Right ventricle myocardium superior (tissue), 1 donor: ENCODE results near the gene PARP15. TPM values are rescaled to one million over a fixed set of nuclear protein-coding genes. Genes with fewer than 3 reads are reported as not detected.
"Not testable (repeated sequence)": the region's sequence is repeated elsewhere in the genome, so short reads cannot be mapped to it uniquely, and the experiment has no call there.

Experiments used
- ATAC-seq: fragments of 200-7000 bp; cut with Tn5 transposase; one replicate; pipeline ENCODE4 v1.9.1; 2020; ENCODE audit warnings: mild to moderate bottlenecking; ENCODE audit not compliant: poor library complexity
- DNase-seq: peaks from one replicate; pipeline ENCODE4 v3.0.0-alpha.2; 2020
- intact Hi-C: fragments of 100-400 bp; cut with DNase I; formaldehyde crosslinking; loops from one replicate; pipeline ENCODE4 v1.11.2; 2022
- total RNA-seq: library from RNA; stranded (reverse); fragmentation: NEBNext Ultra II Directional; extraction: Animal tissue kit (Norgen Biotek cat#: 25700); gene quantifications from one replicate; pipeline ENCODE4 v1.2.1, GENCODE V29; 2021
- donor health status: DM: no; HTN: yes; CAD: no; lungs with severe emphysema.

The PARP15 gene
- total RNA-seq, 1 donor from 2014 or later = 0.40 TPM

DNA sequence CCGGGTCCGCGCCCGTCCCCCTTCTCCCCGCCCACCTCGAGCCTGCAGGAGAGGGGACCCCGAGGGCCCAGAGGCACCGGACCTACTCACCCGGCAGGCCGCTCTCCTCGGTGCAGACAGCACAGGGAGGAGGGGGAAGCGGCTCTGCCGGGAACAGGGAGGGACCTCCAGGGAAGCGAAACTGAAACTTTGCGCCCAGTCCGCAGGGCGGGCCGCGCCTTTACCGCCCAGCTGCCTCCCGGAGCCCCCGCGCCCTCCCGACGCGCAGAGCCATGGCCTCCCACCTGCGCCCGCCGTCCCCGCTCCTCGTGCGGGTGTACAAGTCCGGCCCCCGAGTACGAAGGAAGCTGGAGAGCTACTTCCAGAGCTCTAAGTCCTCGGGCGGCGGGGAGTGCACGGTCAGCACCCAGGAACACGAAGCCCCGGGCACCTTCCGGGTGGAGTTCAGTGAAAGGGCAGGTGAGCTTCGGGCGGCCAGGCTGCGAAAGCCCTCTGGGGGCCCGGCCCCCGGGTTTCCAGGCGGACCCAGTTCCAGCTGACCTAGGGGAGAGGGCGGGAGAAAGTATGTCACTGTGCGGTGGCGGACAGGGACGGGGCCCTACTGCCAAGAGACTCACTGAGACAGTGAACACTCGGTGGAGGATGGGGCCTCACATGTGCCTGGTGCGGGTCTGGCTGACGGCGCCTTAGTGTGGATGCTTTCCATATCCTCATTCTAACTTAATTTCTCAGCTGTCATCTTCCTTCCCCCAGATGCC, 13.1 kb upstream of the PARP15 start, which contains the start of the genes DTX3L and PARP9:
DTX3L (plus strand) TSS at position 184 of the 758 bp plus-strand sequence; CDS start at position 273, 89 bp downstream.
PARP9 (minus strand) TSS at position 146 of the 758 bp plus-strand sequence. CDS start 4,680 bp downstream, outside the sequence.
- intact Hi-C loops = loop anchor here (5.0 kb wide), 1 partner anchor 113 kb away; no protein-coding TSS in a partner anchor
- ATAC-seq (peak; percentile 99), DNase-seq (peak; percentile 91)

DNA sequence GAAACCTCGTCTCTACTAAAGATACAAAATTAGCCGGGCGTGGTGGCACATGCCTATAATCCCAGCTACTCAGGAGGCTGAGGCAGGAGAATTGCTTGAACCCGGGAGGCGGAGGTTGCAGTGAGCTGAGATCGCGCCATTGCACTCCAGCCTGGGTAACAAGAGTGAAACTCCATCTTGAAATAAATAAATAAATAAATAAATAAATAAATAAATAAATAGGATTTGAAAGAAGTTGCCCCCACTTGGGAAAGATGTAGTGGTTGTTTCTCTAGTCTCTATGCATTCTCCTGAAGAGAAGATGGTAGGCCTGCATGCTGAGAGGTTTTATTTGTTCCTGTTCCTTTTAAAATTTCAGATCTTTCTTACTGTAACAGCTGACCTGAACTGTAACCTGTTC, 9.3 kb upstream of the PARP15 start:
- ATAC-seq, intact Hi-C loops, DNase-seq: not testable (repeated sequence)

DNA sequence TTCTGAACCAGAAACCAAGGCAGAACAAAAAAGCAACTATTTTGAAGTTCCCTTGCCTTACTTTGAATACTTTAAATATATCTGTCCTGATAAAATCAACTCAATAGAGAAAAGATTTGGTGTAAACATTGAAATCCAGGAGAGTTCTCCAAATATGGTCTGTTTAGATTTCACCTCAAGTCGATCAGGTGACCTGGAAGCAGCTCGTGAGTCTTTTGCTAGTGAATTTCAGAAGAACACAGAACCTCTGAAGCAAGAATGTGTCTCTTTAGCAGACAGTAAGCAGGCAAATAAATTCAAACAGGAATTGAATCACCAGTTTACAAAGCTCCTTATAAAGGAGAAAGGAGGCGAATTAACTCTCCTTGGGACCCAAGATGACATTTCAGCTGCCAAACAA, 8.7 kb upstream of the PARP15 start:
- DNase-seq = no peak
- no peak for ATAC-seq
- intact Hi-C loops = no loop called here

DNA sequence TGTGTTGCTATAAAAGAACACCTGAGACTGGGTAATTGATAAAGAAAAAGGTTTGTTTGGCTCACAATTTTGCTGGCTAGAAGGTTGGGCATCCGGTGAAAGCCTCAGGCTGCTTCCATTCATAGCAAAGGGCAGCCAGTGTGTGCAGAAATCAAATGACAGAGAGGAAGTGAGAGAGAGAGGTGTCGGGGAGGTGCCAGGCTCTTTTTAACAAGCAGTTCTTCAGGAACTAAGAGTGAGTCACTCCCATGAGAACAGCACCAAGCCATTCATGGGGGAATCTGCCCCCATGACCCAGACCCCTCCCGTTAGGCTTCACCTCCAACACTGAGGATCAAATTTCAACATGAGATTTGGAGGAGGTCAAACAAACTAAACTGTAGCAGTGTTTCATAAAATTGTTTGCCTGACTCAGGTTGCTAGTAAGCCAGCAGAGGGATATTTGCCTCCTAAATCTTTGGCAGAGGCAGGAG, 4.5 kb upstream of the PARP15 start:
- no peak for DNase-seq
- intact Hi-C loops = no loop called here
- no peak for ATAC-seq

DNA sequence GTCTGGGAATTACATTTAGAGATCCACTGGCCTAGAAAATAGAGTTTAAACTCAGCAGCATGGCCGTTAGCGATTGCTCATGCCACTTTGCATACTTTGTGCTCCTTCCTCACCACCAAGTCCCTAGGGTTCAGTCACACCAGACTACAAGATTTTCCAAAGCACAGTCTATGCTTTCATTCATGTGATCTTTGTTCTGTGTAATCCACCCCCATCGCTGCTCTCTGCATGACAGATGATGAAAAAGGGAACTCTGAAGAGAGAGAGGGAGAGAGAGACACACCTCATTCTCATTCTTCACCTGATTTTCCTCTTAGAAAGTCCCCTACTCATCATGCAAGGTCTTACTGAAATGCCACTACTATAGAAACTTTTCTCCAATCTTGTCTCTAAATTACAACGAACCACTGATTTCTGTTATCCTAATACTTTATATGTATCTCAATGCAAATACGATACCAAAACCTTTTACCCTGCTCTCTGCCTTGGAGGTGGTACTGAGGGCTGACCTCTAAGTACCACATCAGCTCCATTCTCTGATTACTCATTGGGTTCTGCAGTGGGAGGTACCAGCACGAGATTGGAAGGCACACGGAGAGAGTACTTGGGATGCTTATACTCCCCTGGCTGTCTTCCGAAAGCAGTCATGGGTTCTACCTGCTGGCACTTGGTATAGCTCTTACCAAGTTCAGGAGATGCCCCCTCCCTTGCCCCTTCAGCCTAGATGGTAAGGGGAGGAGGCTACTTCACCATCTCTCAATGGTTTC, 1.1 kb upstream of the PARP15 start:
- intact Hi-C loops = no loop called here
- no peak for ATAC-seq
- DNase-seq = no peak

DNA sequence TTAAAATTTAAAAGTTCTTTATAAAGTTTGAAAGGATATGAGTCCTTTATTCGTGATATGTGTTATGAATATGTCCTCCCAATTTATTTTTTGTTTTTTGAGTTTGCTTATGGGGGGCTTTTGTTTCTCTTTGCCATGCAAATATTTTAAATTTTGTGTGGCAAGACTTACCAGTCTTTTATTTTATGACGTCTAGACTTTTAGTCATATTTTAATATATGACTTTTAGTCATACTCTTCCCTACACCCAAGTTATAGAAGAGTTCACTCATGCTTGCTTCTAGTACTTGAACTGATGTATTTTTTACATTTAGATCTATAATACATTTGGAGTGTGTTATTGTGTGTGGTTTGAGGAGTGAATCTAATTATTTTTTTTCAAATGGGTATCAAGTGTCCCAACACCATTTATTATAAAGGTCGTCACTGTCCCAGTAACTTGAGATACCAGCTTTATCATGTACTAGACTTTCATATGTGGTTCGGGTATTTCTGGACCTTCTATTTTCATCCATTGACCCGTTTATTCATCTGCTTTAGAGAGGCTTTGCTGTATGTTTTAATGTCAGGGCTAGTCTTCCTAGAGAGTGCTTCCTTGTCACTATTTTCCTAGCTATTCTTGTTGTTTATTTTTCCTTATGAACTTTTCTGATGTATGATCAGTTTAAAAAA, 755 bp downstream of the PARP15 start:
- intact Hi-C loops = no loop called here
- ATAC-seq = no peak
- DNase-seq = no peak

DNA sequence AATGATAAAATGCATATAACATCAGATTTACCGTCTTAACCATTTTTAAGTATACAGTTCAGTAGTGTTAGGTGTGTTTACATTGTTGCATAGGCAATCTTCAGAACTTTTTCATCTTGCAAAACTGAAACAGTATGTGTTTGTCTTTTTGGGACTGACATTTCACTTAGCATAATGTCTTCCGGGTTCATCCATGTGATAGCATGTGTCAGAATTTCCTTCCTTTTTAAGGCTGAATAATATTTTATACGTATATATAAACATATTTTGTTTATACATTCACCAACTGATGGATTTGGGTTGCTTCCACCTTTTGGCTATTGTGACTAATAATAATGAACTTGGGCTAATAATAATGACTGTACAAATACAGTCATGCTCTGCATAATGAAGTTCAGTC, 3.0 kb downstream of the PARP15 start:
- ATAC-seq (no peak), DNase-seq (no peak)
- intact Hi-C loops = no loop called here

DNA sequence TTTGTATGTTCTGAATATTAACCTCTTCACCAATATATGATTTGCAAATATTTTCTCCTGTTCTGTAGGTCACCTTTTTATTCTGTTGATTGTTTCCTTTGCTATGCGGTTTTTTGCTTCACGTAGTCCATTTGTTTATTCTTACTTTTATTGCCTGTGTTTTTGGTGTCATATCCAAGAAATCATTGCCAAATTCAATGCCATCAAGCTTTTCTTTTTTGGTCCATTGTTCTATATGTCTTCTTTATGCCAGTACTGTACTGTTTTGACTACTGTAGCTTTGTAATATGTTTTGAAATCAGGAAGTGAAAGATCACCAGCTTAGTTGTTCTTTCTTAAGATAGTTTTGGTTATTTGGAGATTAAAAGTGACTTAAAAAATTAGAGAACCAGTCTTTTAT, 4.2 kb downstream of the PARP15 start:
- ATAC-seq (no peak), DNase-seq (no peak)
- intact Hi-C loops = no loop called here

DNA sequence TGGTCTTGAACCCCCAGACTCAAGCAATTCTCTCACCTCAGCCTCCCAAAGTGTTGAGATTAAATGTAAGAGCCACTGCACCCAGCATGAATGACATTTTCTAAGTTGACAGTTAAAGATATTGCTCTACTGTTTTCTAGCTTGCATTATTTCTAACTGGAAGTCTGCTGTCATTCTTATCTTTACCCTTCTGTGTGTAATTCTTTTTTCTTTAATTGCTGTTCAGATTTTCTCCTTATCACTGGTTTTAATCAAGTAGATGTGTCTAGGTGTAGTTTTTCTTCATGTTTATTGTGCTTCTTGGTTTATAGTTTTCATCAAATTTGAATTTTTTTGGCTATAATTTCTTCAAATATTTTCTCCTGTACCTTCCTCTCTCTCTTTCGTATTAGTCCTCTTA, 4.9 kb downstream of the PARP15 start:
- no peak for ATAC-seq
- intact Hi-C loops = no loop called here

DNA sequence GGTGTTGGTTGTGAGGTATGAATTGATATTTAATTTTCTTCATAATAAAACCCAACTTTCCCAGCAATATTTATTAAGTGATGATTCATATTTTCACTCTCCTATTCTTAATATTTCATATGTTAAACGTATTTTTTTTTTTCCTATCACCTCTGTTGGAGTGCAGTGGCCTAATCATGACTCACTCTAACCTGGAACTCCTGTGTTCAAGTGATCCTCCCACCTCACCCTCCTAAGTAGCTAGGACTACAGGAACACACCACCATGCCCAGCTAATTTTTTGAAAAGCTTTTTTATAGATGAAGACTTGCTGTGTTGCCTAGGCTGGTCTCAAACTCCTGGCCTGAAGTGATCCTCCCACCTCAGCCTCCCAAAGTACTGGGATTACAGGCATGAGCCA, 8.6 kb downstream of the PARP15 start:
- intact Hi-C loops = no loop called here
- ATAC-seq = no peak
- no peak for DNase-seq

More for the DNA sequence above, 4.9 kb downstream of the PARP15 start:
- no peak for DNase-seq

DNA sequence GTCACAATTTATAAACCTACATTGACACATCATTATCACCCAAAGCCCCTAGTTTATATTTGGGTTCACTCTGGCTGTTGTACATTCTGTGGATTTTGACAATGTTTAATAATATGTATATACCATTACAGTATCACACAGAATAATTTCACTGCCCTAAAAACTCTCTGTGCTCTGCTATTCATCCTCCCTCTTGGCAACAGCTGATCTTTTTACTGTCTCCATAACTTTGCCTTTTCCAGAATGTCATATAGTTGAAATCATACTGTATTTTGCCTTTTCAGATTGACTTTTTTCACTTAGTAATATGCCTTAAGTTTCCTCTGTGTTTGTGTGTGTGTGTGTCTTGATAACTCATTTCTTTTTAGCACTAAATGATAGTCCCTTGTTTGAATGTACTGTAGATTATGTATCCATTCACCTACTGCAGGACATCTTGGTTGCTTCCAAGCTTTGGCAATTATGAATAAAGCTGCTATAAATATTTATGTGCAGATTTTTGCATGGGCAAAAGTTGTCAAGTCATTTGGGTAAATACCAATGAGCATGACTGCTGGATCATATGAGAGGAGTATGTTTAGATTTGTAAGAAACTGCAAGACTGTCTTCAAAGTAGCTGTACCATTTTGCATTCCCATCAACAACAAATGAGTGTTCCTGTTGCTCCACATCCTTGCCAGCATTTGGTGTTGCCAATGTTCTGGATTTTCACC, 9.5 kb downstream of the PARP15 start:
- intact Hi-C loops = no loop called here
- DNase-seq (no peak), ATAC-seq (no peak)

DNA sequence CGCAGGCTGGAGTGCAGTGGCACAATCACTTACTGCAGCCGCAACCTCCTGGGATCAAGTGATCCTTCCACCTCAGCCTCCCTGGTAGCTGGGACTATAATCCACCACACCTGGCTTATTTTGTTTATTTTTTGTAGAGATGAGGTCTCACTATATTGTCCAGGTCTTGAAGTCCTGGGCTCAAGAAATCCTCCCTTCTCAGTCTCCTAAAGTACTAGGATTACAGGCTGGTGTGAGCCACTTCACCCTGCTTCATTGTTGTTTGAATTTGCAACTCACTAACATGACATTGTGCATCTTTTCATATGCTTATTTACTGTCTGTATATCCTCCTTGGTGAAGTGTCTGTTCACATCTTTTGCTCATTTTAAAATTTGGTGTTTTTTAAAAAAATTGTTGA, 10.1 kb downstream of the PARP15 start:
- no peak for DNase-seq
- intact Hi-C loops = no loop called here
- no peak for ATAC-seq

DNA sequence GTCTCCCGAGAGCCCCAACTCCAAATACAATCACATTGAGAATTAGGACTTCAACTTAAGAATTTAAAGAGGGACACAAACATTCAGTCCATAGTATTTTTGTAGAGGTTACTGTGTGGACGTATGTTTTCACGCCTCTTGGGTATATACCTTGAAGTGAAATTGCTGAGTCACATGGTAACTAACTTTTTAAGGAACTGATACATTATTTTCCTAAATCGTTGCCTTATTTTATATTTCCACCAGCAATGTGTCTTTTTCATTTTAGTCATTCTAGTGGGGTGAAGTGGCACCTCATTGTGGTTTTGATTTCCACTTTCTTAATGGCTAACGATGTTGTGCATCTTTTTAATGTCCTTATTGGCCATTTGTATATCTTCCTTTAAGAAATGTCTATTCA, 11.8 kb downstream of the PARP15 start:
- intact Hi-C loops = no loop called here
- no peak for DNase-seq
- ATAC-seq = no peak

DNA sequence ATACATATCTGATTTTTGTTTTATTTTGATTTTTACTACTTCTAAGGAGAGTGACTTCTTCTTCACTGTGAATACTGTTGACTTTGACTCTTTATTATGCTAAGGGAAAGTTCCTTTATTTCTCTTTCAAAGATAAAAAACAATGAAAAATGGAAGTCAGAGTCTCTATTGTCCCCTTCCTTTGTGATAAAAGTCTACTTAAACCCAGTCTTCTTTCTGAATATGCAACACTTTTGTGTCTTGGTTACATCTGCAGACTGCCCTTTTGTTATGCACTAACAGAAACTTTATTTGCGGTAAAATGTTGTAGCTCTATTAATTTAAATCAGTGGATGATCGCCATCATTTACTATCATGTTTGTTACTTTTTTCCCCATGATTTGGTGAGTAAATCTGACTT, 13.2 kb downstream of the PARP15 start:
- intact Hi-C loops = no loop called here
- no peak for ATAC-seq
- DNase-seq = no peak

DNA sequence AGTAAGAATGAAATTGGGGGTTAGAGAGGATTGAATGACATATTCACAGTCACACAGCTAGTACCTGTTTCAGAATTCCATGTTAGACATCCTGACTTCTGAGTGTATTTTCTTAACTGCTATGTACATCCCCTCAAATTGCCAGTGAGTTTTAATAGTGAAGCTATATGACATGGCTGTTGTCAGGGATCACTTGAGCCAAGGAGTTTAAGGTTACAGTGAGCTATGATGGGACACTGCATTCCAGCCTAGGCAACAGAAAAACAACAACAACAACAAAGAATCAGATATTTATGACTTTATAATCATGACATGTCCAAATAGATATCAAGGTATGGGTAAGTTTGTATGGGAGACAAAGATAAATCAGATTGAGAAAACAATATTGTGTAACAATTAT, 16.6 kb downstream of the PARP15 start:
- no peak for ATAC-seq
- DNase-seq = no peak
- intact Hi-C loops = no loop called here

DNA sequence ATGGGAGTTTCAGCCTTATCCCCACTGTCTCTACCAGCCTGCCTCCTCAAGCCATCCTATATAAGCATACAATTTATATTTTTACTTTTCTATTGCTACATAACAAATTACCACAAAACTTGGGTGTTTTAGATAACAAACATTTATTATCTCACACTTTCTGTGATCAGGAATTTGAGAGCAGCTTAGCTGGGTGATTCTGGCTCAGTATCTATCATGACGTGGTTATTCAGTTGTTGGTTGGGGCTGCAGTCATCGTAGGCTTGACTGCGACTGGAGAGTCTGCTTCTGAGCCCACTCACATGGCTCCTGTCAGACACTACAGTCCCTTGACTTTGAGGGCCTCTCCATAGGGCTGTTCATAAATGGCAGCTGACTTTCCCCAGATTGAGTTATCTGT, 20.7 kb downstream of the PARP15 start:
- intact Hi-C loops = no loop called here
- DNase-seq (no peak), ATAC-seq (no peak)

DNA sequence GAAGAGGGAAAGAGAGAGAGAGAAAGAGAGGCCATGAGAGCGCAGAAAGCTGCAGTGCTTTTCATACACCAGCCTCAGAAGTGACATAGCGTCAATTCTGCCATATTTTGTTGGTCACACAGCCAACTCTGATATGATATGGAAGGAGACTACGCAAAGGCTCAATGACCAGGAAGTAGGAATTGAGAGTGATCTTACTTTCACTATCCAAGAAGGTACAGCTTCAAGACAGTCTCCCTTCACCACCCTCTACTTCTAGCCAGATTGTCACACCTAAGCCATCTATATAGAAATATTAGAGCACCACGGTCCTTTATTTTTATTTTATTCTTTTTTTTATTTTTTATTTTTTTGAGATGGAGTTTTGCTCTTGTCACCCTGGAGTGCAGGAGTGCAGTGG, 21.1 kb downstream of the PARP15 start:
- DNase-seq = no peak
- no peak for ATAC-seq
- intact Hi-C loops = no loop called here

DNA sequence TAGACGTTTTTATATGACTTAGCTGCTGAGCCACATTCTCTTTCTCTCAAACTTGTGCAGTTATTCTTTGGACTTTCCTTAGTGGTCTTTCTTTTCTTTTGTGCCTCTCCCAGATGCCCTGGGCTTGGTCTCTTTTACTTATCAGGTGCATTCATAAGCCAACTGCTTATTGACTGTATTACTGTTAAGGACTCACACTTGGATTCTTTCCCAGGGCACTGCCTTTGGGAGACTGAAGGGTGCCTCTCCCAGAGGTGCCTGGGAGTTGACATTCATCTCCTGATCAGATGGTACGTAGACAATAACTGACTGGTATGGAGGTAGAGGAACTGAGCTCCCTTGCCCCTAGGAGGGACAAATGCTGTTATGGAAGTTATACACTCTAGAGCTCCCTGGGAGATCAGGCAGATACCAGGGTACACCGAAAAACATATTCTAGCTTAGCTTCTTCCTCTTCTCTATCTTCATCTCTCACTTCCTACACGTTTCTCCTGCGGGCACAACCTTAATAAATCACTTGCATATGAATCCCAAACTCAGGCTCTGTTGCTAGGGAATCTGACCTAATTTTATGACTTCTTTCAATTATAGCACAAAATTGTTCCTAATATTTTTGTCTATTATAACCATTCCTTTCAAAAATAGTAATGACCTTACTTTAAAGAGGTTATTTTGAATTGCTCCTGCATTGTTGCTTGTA, 24.7 kb downstream of the PARP15 start:
- DNase-seq (no peak), ATAC-seq (no peak)
- intact Hi-C loops = no loop called here
